ENCODE results near the gene DCAF5.

Gene DCAF5

DNA sequence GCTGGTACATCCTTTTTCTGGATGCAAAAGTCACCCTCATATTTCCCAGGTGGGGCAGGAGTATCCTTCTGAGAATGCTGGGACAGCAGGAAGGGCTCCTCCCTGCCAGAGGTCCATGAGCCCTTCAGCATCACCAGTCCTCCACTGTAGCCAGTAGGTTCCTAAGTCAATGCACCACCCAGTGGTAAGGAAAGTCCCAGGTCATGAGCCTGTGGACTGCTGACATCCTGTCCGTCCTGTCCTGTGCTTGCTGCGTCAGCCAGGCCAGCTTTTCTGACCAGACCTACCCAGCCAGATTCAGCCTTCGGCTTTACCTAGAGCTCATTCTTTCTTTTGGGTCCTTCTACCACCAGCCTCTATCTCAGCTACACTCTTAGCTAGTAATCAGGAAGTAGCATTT lies 150.8 kb downstream of the DCAF5 start:
- Histone ChIP-seq H3K27me3 (replicated peaks) (no peaks in the 10 kb centered on the region), H3K27ac (no peak overlapping the region), H3K36me3 (replicated peaks) (no peaks in the 10 kb centered on the region), H3K4me3 (ENCODE audit: low read depth, low read length) (no peak overlapping the region)
- peak; percentile 41 for TF ChIP-seq CTCF (IDR thresholded peaks at IDR 0.05; ENCODE audit: low read depth, low read length, missing control alignments)
- in situ Hi-C loops (cut with HindIII; ENCODE audit: low pct_ligation_motif_present, low sequenced_read_pairs): no loop called here
- DNase-seq: no peak

GRCh38 chr14:69001375-69001774 lies 151.5 kb downstream of the DCAF5 start:
- H3K4me3 ChIP-seq (ENCODE audit: low read depth, low read length): no peak overlapping the region
- H3K27me3 ChIP-seq (replicated peaks): no peaks in the 10 kb centered on the region
- H3K36me3 ChIP-seq (replicated peaks): no peaks in the 10 kb centered on the region
- no peak for DNase-seq
- in situ Hi-C loops (cut with HindIII; ENCODE audit: low pct_ligation_motif_present, low sequenced_read_pairs): no loop called here
- no peak for TF ChIP-seq CTCF (IDR thresholded peaks at IDR 0.05; ENCODE audit: low read depth, low read length, missing control alignments)
- H3K27ac ChIP-seq: no peak overlapping the region

All from brain microvascular endothelial cell (primary cell).